Suprapubic skin (tissue), 4 donors: ENCODE data around the gene BSND.

ENCODE experiments used
- EP300 ChIP-seq: sonication (generic); formaldehyde crosslinking; IDR thresholded peaks from one replicate; pipeline ENCODE4 v1.6.1; 2017; ENCODE audit warnings: antibody characterized with exemption
- POLR2AphosphoS5 ChIP-seq, 3 donors: sonication (generic); formaldehyde crosslinking; IDR thresholded peaks; one replicate each; pipeline ENCODE4 v1.6.1; 2017; ENCODE audit warnings: antibody characterized with exemption in 3 of 3
- TF ChIP-seq, protein P1 (sequence below), 2 donors: fragments of 200-600 bp in 1 of 2; fragments of 450-650 bp in 1 of 2; sonication (generic) in 1 of 2; IDR thresholded peaks; one replicate each; pipeline ENCODE4 v1.5.1; 2016 to 2019; ENCODE audit warnings: antibody characterized with exemption in 2 of 2, mild to moderate bottlenecking in 1 of 2, moderate library complexity in 1 of 2

DNA sequence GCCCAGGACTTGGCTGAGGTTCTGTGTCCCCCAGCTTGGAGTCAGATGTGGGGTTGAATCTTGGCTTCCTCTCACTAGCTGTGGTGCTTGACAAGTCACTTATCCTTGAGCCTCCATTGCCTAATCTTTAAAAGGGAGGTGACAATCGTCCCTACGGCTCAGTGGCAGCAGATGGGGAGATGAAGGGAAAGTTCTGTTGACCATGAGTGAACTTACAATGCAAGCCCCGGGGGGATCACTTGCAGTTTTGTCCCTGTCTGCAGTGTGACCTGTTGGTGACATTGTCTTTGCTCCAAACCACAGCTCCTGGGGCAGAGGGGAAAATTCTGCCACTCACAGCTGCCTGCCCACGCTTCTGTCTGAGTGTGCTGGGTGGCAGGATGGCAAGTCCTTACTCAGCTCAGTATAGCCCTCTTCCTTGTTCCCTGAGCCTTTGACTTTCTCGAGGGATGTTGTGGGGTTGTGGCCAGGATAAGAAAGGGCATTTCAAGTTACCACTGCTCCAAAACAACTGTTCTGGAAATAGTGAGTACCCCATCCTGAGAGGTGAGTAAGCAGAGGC, 42.3 kb downstream of the BSND start:
- TF ChIP-seq, protein P1, sequence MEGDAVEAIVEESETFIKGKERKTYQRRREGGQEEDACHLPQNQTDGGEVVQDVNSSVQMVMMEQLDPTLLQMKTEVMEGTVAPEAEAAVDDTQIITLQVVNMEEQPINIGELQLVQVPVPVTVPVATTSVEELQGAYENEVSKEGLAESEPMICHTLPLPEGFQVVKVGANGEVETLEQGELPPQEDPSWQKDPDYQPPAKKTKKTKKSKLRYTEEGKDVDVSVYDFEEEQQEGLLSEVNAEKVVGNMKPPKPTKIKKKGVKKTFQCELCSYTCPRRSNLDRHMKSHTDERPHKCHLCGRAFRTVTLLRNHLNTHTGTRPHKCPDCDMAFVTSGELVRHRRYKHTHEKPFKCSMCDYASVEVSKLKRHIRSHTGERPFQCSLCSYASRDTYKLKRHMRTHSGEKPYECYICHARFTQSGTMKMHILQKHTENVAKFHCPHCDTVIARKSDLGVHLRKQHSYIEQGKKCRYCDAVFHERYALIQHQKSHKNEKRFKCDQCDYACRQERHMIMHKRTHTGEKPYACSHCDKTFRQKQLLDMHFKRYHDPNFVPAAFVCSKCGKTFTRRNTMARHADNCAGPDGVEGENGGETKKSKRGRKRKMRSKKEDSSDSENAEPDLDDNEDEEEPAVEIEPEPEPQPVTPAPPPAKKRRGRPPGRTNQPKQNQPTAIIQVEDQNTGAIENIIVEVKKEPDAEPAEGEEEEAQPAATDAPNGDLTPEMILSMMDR (IDR thresholded peaks at IDR 0.05), result no peak
- TF ChIP-seq POLR2AphosphoS5 (IDR thresholded peaks at IDR 0.05) (no peak), EP300 (no peak)
